GM18861 (cell line): ENCODE measurements around the gene PCGF6.

ENCODE experiments used
- ATAC-seq: cut with Tn5 transposase; IDR thresholded peaks from one replicate; pipeline ENCODE4 v1.9.1; 2021; ENCODE audit not compliant: unreplicated experiment

Gene PCGF6

DNA sequence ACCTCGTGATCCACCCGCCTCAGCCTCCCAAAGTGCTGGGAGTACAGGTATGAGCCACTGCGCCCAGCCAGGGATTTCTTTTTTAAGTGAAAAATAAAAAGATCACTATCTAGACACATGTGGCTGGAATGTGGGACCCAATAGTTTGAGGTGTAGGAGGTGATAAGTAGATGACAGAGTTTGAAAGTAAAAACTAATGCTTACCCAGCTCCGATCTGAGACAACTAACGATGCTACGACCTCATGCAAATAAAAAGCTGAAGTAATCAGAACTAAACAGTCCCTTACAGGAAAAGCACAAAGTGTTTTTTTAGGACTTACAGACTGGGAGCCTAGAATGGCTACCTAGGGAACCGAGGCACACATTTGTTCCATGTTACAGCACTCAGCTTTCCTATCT lies 23.0 kb downstream of the PCGF6 start:
- no peak for ATAC-seq

DNA sequence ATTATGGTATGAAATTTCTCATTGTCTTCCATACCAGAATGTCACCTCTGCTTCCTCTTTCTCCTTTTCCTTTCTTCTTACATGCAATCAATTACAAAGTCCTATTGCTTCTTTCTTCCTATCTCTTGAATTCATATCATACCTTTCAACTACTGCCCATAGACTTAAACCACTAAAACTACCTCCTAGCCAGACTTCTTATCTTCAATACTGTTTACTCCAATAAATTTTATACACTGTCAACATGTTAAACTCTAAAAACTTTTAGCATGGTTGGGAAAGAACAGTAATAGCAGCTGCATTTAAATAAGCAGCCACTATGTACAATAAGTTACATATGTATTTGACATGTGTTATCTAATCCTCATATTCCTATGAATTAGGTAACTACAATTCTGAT lies 34.9 kb downstream of the PCGF6 start:
- no peak for ATAC-seq

DNA sequence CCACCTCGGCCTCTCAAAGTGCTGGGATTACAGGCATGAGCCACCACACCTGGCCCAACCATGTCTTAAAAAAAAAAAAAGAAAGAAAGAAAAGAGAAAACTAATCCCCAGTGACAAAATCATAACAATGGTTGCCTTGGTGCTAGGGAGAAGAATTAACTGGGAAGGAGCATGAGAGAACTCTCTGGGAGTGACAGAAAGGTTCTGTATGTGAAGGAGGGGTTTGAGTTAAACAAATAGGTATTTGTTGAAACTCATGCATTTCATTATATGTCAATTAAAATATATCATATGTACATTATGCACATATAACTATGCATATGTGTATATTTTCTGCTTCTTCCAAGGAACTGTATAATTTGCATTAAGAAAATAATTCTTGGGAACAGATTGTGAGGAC lies 40.7 kb downstream of the PCGF6 start:
- no peak for ATAC-seq

DNA sequence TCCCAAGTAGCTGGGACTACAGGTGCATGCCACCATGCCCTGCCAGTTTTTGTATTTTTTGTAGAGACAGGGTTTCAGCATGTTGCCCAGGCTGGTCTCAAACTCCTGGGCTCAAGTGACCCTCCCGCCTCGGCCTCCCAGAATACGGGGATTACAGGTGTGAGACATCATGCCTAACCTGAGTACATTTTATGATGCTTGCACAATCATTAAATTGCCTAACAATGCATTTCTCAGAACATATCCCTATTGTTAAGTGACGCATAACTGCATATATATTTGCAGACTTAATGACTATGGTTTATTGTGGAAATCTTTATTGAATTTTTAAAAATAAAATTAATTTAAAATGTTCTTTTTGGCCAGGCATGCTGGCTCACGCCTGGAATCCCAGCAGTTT lies 43.3 kb downstream of the PCGF6 start:
- ATAC-seq = no peak

DNA sequence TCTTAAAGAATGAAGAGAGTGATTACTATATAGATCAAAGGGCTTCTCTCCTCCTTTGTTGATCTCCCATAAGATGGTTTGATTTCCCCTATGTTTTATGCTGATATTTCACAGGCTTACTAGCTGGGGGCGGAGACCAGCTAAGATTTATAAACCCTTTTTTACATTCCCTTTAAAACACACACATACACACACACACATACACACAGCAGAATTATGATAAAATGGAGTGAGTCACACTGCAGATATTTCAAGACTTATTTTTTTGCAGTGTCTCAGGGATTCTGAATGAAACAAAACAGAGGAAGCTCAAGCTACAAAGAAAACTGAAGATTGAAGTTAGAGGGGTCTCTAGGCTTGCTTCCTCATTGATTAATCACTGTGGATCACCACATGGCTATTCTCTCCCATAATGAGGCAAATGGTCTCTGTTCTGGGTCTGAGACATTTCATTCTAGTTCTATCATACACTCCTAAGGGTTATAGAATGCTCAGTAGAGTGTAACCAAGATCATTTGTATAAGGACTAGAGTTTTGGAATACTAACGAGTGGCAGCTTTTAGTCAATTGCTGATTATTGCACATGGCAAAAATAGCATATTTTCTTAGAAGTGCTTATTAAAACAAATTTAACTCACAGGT lies 55.4 kb downstream of the PCGF6 start:
- ATAC-seq = no peak

DNA sequence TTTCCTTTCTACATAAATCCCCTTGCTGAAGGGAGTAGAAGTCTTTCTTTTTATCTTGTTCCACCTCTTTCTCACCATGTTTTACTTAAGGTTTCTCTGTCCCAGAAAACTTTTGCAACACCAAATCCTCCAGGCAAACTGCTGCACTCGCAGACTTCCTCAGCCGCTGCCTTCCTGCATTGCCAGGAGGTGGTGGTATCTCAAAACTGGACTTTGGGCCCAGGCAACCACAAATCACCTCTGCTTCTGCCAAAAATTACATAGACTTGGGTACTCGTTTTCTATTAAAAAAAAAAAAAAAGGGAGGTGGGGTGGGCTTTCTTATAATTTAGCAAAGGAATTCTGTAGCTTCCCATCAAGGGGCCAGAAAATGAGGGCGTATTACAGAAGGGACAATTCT lies 59.4 kb downstream of the PCGF6 start:
- no peak for ATAC-seq

DNA sequence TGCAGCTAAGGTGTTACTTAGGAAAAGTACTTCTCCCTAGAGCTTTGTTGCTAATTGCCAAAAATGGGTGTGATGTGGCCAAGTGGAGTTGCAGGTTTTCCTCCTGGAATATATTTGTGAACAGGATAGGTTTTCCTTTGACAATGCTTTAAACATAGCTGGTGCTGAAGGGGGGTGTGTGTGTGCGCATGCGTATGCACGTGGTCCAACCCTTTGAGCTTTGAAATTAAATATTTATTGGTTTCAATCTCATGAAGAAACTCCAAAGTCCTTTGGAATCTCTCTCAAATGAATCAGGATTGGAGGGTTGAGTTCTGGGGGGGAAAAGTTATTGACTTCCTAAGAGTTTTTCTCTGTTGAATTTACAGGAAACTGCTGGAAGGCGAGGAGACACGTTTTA lies 62.9 kb downstream of the PCGF6 start:
- ATAC-seq = no peak

DNA sequence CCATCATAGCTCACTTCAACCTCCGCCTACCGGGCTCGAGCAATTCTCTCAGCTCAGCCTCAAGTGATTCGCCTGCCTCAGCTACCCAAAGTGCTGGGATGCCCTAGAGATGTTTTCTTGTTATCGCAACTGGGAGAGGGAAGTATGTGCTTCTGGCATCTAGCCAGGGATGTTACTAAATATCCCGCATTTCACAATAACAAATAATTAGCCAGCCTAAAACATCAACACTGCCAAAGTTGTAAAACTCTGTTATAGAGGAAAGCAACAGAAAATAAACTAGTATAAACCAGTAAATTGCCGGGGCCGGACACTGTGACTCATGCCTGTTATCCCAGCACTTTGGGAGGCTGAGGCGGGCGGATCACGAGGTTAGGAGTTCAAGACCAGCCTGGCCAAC lies 66.8 kb downstream of the PCGF6 start:
- ATAC-seq = no peak

DNA sequence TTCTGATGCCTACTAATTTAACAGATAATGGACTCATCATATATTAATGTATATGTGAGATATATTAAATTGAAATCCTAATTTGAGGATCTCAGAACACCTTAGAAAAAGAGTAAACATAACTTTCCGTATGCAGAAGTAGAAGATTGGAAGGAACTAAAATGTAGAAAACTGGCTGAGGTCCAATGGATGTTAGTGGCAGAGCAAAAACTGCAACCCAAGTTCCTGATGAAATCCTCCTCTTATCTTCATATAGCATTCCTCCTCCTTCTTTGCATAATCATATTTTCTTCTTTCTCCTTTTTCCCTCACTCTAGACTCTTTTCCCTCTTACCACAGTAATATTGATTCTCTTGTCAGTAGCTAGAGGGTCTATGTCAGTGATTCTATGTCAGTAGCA lies 68.0 kb downstream of the PCGF6 start:
- no peak for ATAC-seq

DNA sequence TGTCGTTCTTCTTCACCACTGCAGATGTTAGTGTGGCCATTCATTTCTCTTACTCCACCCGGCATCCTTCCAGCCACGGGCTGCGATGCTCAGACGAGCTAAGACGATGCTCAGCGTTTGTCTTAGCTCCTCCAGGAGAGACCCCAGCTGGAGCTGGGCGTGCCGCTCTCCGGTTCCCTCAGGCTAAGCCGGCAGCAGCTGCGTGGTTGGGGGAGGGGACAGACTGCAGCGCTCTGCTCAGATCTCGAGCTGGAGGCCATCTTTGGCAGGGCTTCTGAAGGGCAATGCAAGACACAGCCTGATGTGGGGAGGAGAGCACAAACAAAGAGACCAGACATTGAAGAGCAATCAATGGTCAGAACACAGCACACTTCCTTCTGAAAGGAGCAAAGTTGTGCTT lies 69.2 kb downstream of the PCGF6 start:
- no peak for ATAC-seq

DNA sequence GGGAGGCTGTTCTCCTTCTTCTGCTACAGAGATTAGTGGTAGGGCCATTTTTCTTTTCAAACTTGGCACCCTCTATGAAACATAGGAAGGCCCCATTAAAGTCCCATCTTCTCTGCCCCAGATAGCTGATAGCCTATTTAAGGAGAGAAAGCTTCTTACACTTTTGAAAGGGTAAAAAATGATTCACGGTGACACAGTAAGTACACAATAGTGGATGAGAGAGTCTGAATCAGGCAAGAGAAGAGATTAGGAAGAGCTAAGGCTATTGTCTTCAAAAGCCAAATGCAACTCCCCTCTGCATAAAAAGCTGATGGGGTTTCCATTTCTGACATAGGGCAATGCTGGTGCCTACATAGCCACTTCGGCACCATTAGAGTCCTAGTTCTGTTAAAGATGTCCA lies 70.4 kb downstream of the PCGF6 start:
- ATAC-seq = no peak

DNA sequence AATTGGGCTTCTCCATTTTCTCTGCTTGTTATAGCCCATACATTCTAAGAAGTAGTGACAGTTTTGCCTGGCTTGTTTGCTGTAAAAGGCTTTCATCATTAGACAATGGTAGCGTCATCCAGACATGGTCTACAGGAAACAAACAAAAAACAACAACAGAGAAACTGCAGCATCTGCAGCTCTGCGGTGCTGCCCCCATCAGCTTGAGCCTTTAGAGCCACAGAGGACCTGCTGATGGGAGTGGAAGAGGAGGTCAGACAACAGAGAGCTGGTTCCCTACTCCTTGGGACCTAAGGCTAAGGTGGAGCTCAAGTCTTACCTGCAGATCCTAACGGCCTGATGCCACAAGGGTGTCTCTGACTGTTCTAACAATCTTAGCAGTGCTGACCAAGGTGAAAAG lies 70.9 kb downstream of the PCGF6 start:
- no peak for ATAC-seq

DNA sequence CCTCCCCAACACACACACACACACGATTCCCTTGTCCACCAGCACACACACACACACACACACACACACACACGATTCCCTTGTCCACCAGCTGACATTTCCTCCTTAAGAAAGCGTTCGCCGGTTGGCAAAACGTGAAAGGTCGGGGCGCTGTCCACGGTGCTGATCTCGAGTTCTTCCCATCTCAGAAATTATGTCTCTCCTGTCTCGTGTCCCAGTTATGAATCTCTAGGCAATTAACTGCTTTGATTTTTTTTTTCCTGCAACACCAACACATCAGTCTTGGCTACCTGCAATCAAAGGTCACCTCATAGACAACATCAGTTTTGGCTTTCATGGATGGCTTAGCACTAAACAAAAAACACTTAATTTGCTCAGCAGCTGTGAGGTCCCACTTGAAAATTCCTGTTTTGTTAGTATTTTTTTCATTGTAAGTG lies 72.1 kb downstream of the PCGF6 start:
- ATAC-seq = no peak

DNA sequence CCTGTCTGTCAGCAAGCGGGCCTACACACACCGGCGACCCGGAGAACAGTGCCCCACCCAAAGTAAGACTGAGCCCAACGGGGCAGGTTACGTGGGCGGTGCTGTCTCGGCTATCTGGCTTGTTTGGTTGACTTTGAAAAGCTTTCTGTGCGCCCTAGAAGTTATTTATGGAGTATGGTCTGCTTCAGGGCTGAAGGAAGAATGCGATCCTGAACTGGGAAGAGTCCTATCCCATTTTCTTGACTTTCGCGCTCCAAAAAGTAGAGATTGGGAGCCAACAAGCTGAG lies 72.5 kb downstream of the PCGF6 start:
- no peak for ATAC-seq

DNA sequence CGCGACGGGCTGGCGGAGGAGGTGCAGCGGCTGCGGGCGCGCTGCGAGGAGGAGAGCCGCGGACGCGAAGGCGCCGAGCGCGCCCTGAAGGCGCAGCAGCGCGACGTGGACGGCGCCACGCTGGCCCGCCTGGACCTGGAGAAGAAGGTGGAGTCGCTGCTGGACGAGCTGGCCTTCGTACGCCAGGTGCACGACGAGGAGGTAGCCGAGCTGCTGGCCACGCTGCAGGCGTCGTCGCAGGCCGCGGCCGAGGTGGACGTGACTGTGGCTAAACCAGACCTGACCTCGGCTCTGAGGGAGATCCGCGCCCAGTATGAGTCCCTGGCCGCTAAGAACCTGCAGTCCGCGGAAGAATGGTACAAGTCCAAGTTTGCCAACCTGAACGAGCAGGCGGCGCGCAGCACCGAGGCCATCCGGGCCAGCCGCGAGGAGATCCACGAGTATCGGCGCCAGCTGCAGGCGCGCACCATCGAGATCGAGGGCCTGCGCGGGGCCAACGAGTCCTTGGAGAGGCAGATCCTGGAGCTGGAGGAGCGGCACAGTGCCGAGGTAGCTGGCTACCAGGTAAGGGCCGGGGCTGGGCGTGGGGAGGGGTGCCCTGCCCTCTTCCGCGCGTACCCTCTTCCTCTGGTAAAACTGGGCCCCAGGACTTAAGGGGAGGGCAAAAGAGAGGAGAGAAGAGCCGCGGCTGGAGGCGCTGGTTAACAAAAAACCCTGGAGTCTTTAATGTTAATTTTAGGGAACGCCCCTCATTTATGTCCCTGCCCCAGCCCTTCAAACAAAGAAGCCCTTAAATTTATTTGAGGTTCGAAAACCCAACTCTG lies 73.0 kb downstream of the PCGF6 start:
- ATAC-seq = no peak

DNA sequence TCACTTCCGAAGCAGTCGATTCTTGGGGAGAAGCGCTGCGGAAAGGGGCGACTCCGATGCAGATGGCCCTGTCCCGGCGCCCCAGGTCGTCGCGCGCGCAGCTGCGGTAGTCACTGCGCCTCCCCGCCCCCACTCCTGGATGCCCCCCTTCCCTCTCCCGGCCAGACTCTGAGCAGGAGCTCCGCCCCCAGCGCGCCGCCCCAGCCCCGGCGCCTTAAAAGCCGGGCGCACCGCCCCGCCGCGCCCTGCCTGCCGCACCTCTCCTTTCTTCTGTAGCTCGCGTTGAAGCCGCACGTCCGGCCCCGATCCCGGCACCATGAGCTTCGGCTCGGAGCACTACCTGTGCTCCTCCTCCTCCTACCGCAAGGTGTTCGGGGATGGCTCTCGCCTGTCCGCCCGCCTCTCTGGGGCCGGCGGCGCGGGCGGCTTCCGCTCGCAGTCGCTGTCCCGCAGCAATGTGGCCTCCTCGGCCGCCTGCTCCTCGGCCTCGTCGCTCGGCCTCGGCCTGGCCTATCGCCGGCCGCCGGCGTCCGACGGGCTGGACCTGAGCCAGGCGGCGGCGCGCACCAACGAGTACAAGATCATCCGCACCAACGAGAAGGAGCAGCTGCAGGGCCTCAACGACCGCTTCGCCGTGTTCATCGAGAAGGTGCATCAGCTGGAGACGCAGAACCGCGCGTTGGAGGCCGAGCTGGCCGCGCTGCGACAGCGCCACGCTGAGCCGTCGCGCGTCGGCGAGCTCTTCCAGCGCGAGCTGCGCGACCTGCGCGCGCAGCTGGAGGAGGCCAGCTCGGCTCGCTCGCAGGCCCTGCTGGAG lies 73.8 kb downstream of the PCGF6 start, which contains the start of gene INA:
TSS of gene INA (plus strand) at position 243 of the 817 bp plus-strand sequence. CDS start at position 317, 74 bp downstream.
- ATAC-seq = no peak

DNA sequence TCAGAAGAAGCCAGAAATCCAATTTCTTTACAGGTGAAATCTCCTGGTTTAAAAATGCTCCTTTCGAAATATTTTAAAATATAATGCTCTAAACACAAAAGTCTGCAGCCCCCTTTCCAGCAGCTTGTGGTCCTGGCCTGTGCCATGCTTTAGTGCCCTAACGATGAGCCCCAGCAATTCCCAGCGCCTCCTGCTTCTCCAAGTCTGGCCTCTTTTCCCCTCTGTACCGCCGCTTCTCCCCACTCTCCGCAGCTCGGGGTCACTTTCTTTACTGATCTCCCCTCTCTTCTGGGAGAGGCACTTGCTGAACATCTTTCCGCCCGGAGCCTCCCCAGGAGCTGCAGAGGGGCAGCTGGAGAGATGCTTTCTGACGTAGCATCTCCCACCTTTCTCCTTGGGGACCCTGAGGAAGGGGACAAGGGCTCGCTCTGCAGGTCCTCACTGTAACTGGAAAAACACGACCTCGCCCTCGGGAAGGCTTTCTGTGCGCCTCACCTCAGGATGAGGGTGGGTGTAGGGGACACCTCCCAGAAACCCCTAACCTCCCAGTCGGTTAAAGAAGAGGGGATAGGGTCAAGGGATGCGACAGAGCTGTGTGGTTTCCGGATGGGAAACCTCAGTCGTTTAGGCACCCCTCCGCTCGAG lies 74.6 kb downstream of the PCGF6 start:
- no peak for ATAC-seq

DNA sequence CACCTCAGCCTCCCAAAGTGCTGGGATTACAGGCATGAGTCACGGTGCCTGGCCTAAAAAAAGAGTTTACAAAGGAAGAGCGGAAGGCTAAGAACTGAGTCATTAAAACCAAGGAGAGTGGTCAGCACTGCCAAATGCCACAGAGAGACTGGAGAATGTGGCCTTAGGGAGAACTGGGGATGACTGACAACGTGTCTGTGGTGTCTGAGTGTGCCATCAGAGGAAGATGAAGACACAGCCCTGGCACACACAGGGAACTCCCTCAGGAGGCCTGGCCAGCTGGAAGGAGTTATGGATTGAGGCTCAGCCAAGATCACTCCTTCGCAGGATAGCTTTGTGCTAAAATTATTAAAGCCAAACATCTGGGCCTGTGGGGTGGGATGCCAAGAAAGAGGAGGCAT lies 77.9 kb downstream of the PCGF6 start:
- ATAC-seq = no peak

DNA sequence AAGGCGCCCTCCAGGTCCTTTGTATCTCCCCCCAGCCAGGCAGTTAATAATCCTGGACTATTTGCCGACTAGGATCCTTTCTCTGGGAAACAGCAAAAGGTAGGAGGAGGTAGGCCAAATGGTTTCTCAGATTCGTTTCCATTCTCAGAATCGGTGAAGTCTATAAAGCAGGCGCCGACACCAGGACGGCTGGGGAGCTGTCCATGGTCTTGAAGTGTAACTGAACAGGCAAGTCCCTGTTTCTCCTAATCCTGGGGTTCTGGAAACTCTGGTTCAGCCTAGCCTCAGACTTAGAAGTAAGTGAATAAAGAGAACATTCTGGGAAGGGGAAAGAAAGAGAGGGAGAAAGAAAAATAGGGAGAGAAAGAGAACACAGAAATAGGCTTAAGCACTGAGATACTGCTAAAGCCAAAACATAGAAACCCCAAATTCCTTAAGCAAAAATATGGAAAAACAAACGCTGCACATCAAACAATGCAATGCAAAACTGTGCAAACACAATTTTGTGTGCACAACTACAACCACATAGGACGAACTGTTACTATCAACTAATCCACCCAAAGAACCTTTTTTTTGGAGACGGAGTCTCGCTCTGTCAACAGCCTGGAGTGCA lies 85.1 kb downstream of the PCGF6 start:
- no peak for ATAC-seq

DNA sequence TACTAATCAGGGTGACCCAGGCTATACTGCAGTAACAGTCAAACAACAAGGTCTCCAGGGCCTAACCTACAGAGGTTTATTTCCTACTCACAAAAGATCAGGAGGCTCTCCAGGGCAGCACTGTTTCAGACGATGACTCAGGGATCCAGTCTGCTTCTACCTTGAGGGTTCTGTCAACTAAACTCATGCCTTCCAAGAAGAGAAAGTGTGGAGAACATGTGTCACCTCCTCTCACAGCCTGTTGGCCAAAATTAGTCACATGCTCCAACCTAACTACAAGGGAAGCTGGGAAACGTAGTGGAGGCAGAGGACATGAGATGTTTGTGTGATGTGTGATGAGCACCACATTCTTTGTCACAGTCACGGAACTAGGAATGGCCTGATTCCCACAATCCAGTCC lies 88.7 kb downstream of the PCGF6 start:
- no peak for ATAC-seq

DNA sequence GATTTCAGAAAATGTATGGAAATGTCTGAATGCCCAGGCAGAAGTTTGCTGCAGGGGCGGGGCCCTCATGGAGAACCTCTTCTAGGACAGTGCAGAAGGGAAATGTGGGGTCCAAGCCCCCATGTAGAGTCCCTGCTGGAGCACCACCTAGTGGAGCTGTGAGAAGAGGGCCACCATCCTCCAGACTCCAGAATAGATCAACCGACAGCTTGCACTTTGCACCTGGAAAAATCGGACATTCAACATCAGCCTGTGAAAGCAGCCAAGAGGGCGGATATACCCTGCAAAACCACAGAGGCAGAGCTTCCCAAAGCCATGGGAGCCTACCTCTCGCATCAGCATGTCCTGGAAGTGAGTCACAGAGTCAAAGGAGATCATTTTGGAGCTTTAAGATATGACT lies 91.0 kb downstream of the PCGF6 start:
- ATAC-seq = no peak
